Inflammatory macrophage (primary cell): ENCODE results near the gene HBG2.
A peak's percentile ranks its signal among the peaks of the same experiment; 100 is the strongest.
"Not testable (repeated sequence)": the region's sequence is repeated elsewhere in the genome, so short reads cannot be mapped to it uniquely, and the experiment has no call there.

Experiments used
- DNase-seq, 2 donors: peaks; one replicate each; pipeline ENCODE4 v3.0.0-alpha.2; 2020 to 2022
- total RNA-seq, 18 experiments: gene quantifications; one replicate each; lab custom pipeline; 2026; ENCODE audit warnings: mixed read lengths in 6 of 18, inconsistent platforms in 2 of 18; lab: John Stamatoyannopoulos, UW

Gene HBG2
- total RNA-seq: 0 to 0.68 (median 0) reads per million in 18 experiments

- not testable (repeated sequence) for DNase-seq
These were observed at the start of gene HBG2 for GRCh38 chr11:5254646-5255413. Gene HBG2, minus strand, starts transcription at chr11:5254781. Its CDS starts 53 bp downstream, at chr11:5254728.

GRCh38 chr11:5304046-5304445 lies 49.5 kb upstream of the HBG2 start:
- DNase-seq: no peak

- no peak for DNase-seq
These were observed 49.0 kb upstream of the HBG2 start for GRCh38 chr11:5303626-5304025.

GRCh38 chr11:5301846-5302245 lies 47.3 kb upstream of the HBG2 start, which contains the start of gene OR51B4:
Gene OR51B4, minus strand, starts transcription at chr11:5301946. Its CDS starts 0 bp downstream, at chr11:5301946.
- DNase-seq: no peak

GRCh38 chr11:5300251-5300650 lies 45.7 kb upstream of the HBG2 start:
- DNase-seq: no peak

- no peak for DNase-seq
These were observed 43.9 kb upstream of the HBG2 start for GRCh38 chr11:5298451-5298850.

GRCh38 chr11:5297721-5298323 lies 43.2 kb upstream of the HBG2 start:
- DNase-seq: no peak

- not testable (repeated sequence) for DNase-seq
These were observed 39.9 kb upstream of the HBG2 start for GRCh38 chr11:5294342-5294995.

- DNase-seq: no peak
These were observed 38.4 kb upstream of the HBG2 start for GRCh38 chr11:5293028-5293427.

- DNase-seq: peak; percentile 10 to 13
These were observed 36.7 kb upstream of the HBG2 start for GRCh38 chr11:5291207-5291838.

GRCh38 chr11:5290106-5290505 lies 35.5 kb upstream of the HBG2 start:
- DNase-seq: no peak

GRCh38 chr11:5289696-5290095 lies 35.1 kb upstream of the HBG2 start:
- DNase-seq: no peak

GRCh38 chr11:5288906-5289550 lies 34.4 kb upstream of the HBG2 start:
- no peak for DNase-seq

- DNase-seq: no peak
These were observed 33.7 kb upstream of the HBG2 start for GRCh38 chr11:5288108-5288905.

- no peak for DNase-seq
These were observed 32.3 kb upstream of the HBG2 start for GRCh38 chr11:5286901-5287300.

- no peak for DNase-seq
These were observed 31.8 kb upstream of the HBG2 start for GRCh38 chr11:5286351-5286750.

- DNase-seq: no peak
These were observed 31.2 kb upstream of the HBG2 start for GRCh38 chr11:5285703-5286340.

- no peak for DNase-seq
These were observed 30.1 kb upstream of the HBG2 start for GRCh38 chr11:5284637-5285036.

- DNase-seq: no peak
These were observed 29.3 kb upstream of the HBG2 start for GRCh38 chr11:5283882-5284281.

GRCh38 chr11:5283086-5283485 lies 28.5 kb upstream of the HBG2 start:
- no peak for DNase-seq

- DNase-seq: no peak
These were observed 28.0 kb upstream of the HBG2 start for GRCh38 chr11:5282628-5283027.
